GM21526 (cell line): Measurements from ENCODE around the gene ZER1.

Source experiments
- ATAC-seq: cut with Tn5 transposase; IDR thresholded peaks from one replicate; pipeline ENCODE4 v1.9.1; 2021; ENCODE audit warnings: moderate library complexity; ENCODE audit not compliant: unreplicated experiment, low FRiP score

ZER1 gene

GRCh38 chr9:128743421-128743820, 28.3 kb downstream of the ZER1 start:
- ATAC-seq: no peak

GRCh38 chr9:128742401-128742800, 29.3 kb downstream of the ZER1 start:
- no peak for ATAC-seq

GRCh38 chr9:128735373-128735772, 36.4 kb downstream of the ZER1 start:
- no peak for ATAC-seq

- ATAC-seq: no peak
Observed at GRCh38 chr9:128733256-128733655, 38.5 kb downstream of the ZER1 start.

- ATAC-seq: no peak
Observed at GRCh38 chr9:128732576-128732975, 39.2 kb downstream of the ZER1 start.

- no peak for ATAC-seq
Observed at GRCh38 chr9:128731691-128732090, 40.0 kb downstream of the ZER1 start.

- no peak for ATAC-seq
Observed at GRCh38 chr9:128731093-128731492, 40.6 kb downstream of the ZER1 start.

GRCh38 chr9:128729766-128730517, 41.8 kb downstream of the ZER1 start:
- no peak for ATAC-seq

- no peak for ATAC-seq
Observed at GRCh38 chr9:128729302-128729701, 42.4 kb downstream of the ZER1 start.

- no peak for ATAC-seq
Observed at GRCh38 chr9:128728298-128728697, 43.4 kb downstream of the ZER1 start.

GRCh38 chr9:128727640-128728248, 44.0 kb downstream of the ZER1 start:
- no peak for ATAC-seq

GRCh38 chr9:128724744-128725211, 46.9 kb downstream of the ZER1 start:
- ATAC-seq: peak; percentile 3

- peak; percentile 89 for ATAC-seq
Observed at GRCh38 chr9:128723866-128724743, 47.6 kb downstream of the ZER1 start, which contains the start of gene ZDHHC12. Gene ZDHHC12, minus strand, starts transcription at chr9:128724127. Its CDS starts 34 bp downstream, at chr9:128724093.

- no peak for ATAC-seq
Observed at GRCh38 chr9:128723352-128723865, 48.3 kb downstream of the ZER1 start.

- no peak for ATAC-seq
Observed at GRCh38 chr9:128722380-128723351, 49.1 kb downstream of the ZER1 start.

- no peak for ATAC-seq
Observed at GRCh38 chr9:128721487-128722010, 50.2 kb downstream of the ZER1 start.

GRCh38 chr9:128720841-128721486, 50.8 kb downstream of the ZER1 start:
- ATAC-seq: no peak

GRCh38 chr9:128719919-128720605, 51.7 kb downstream of the ZER1 start:
- ATAC-seq: no peak
